Measurements from ENCODE around the gene PGAP1. TPM values are rescaled to one million over a fixed set of nuclear protein-coding genes. Genes with fewer than 3 reads are reported as not detected.

PGAP1 gene
- total and polyA plus RNA-seq, 7 donors: 0.57 to 5.2 (median 2.2) TPM

- WGBS, 3 donors: 93 to 100% (median 98%) methylated on average over 1 of the region's 1 CpG
- Histone ChIP-seq H3K4me1 (no peaks in the 10 kb centered on the region), H3K27me3 (ENCODE audit: insufficient read depth in 3 of 3, low read length in 2 of 3) (no peaks in the 10 kb centered on the region), H3K4me3 (no peak overlapping the region), H3K9me3 (no peaks in the 10 kb centered on the region), H3K27ac (no peak overlapping the region), H3K36me3 (ENCODE audit: insufficient read depth in 1 of 2, low read depth in 1 of 2) (peaks cover 0 to 61% of the 10 kb centered on the region in 2 donors)
- TF ChIP-seq CTCF (IDR thresholded peaks at IDR 0.05): no peak
- DNase-seq (no peak), ATAC-seq (no peak)
- intact Hi-C loops (cut with DNase I): no loop called here
These were observed 53.0 kb downstream of the PGAP1 start for GRCh38 chr2:196873511-196873910.

GRCh38 chr2:196854629-196855028 lies 71.9 kb downstream of the PGAP1 start:
- Histone ChIP-seq H3K27ac (no peak overlapping the region), H3K36me3 (ENCODE audit: insufficient read depth in 1 of 2, low read depth in 1 of 2) (no peaks in the 10 kb centered on the region), H3K9me3 (peaks cover 4% of the 10 kb centered on the region), H3K4me1 (no peaks in the 10 kb centered on the region), H3K4me3 (no peak overlapping the region), H3K27me3 (ENCODE audit: insufficient read depth in 3 of 3, low read length in 2 of 3) (no peaks in the 10 kb centered on the region)
- DNase-seq: no peak
- no peak for TF ChIP-seq CTCF (IDR thresholded peaks at IDR 0.05)
- ATAC-seq: no peak
- WGBS, 3 donors: 81 to 93% (median 89%) methylated on average over 1 of the region's 1 CpG
- intact Hi-C loops (cut with DNase I): no loop called here

GRCh38 chr2:196853301-196854087 lies 73.0 kb downstream of the PGAP1 start:
- WGBS, 3 donors: 80 to 84% (median 84%) methylated on average over 4 of the region's 4 CpGs
- Histone ChIP-seq H3K27ac (no peak overlapping the region), H3K4me3 (no peak overlapping the region), H3K36me3 (ENCODE audit: insufficient read depth in 1 of 2, low read depth in 1 of 2) (no peaks in the 10 kb centered on the region), H3K27me3 (ENCODE audit: insufficient read depth in 3 of 3, low read length in 2 of 3) (no peaks in the 10 kb centered on the region), H3K9me3 (no peaks in the 10 kb centered on the region), H3K4me1 (no peaks in the 10 kb centered on the region)
- ATAC-seq: no peak
- intact Hi-C loops (cut with DNase I): no loop called here
- no peak for TF ChIP-seq CTCF (IDR thresholded peaks at IDR 0.05)
- no peak for DNase-seq

- no peak overlapping the region for H3K4me3 ChIP-seq
- no peaks in the 10 kb centered on the region for H3K27me3 ChIP-seq (ENCODE audit: insufficient read depth in 3 of 3, low read length in 2 of 3)
- no peak for DNase-seq
- 64 to 88% (median 71%) methylated on average over 1 of the region's 1 CpG for WGBS, 3 donors
- intact Hi-C loops (cut with DNase I): no loop called here
- no peak overlapping the region for H3K27ac ChIP-seq
- H3K4me1 ChIP-seq: no peaks in the 10 kb centered on the region
- H3K9me3 ChIP-seq: no peaks in the 10 kb centered on the region
- no peak for TF ChIP-seq CTCF (IDR thresholded peaks at IDR 0.05)
- no peak for ATAC-seq
- H3K36me3 ChIP-seq (ENCODE audit: insufficient read depth in 1 of 2, low read depth in 1 of 2): peaks cover 0 to 9% of the 10 kb centered on the region in 2 donors
These were observed 75.4 kb downstream of the PGAP1 start for GRCh38 chr2:196851088-196851487.

- H3K4me1 ChIP-seq: no peaks in the 10 kb centered on the region
- no peak for DNase-seq
- H3K27ac ChIP-seq: no peak overlapping the region
- H3K36me3 ChIP-seq (ENCODE audit: insufficient read depth in 1 of 2, low read depth in 1 of 2): peaks cover 0 to 17% of the 10 kb centered on the region in 2 donors
- no peak overlapping the region for H3K4me3 ChIP-seq
- no peaks in the 10 kb centered on the region for H3K27me3 ChIP-seq (ENCODE audit: insufficient read depth in 3 of 3, low read length in 2 of 3)
- no peak for ATAC-seq
- TF ChIP-seq CTCF (IDR thresholded peaks at IDR 0.05): no peak
- H3K9me3 ChIP-seq: no peaks in the 10 kb centered on the region
- intact Hi-C loops (cut with DNase I): no loop called here
These were observed 76.6 kb downstream of the PGAP1 start for GRCh38 chr2:196849895-196850294.

All from psoas muscle (tissue), 8 donors.